Measurements from ENCODE around the gene LRP2.

DNA sequence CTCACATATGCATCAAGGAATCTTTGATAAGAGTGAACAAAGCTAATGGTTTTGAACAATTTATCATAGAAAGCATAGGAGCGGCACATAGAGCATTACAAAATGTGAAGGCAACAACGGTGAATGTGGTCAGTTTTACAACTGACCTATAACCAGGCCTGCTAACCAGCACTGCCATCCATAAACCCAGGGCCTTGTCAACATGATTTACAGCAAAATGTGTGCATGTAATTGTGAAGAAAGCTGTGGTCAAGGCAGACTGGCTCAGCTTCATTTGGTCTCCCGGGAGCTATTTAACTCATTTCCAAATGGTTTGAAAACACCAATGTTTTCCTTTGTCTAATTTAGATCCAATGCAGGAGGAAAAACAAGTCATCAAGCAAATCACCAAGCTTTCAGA is 173.2 kb downstream of the LRP2 start:
- no peak for TF ChIP-seq POLR2A (IDR thresholded peaks at IDR 0.05; ENCODE audit: extremely low read depth, insufficient read length)
- TF ChIP-seq, protein P1, sequence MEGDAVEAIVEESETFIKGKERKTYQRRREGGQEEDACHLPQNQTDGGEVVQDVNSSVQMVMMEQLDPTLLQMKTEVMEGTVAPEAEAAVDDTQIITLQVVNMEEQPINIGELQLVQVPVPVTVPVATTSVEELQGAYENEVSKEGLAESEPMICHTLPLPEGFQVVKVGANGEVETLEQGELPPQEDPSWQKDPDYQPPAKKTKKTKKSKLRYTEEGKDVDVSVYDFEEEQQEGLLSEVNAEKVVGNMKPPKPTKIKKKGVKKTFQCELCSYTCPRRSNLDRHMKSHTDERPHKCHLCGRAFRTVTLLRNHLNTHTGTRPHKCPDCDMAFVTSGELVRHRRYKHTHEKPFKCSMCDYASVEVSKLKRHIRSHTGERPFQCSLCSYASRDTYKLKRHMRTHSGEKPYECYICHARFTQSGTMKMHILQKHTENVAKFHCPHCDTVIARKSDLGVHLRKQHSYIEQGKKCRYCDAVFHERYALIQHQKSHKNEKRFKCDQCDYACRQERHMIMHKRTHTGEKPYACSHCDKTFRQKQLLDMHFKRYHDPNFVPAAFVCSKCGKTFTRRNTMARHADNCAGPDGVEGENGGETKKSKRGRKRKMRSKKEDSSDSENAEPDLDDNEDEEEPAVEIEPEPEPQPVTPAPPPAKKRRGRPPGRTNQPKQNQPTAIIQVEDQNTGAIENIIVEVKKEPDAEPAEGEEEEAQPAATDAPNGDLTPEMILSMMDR (IDR thresholded peaks at IDR 0.05; ENCODE audit: low read depth, low read length) = no peak
- TF ChIP-seq, protein P2, sequence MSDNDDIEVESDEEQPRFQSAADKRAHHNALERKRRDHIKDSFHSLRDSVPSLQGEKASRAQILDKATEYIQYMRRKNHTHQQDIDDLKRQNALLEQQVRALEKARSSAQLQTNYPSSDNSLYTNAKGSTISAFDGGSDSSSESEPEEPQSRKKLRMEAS (IDR thresholded peaks at IDR 0.05; ENCODE audit: low read depth, low read length) = no peak

All from NB4 (cell line).